Liver (tissue), 9 donors: ENCODE data around the gene GRM3. TPM values are rescaled to one million over a fixed set of nuclear protein-coding genes. Genes with fewer than 3 reads are reported as not detected.

Source experiments
- DNase-seq: peaks from one replicate; pipeline ENCODE4 v3.0.0-alpha.2; 2017; ENCODE audit warnings: low spot score
- H3K27ac ChIP-seq, 2 donors: one replicate each; pipeline ENCODE4 v1.7.0; 2013; ENCODE audit warnings: inconsistent platforms in 2 of 2, low read length in 2 of 2, control low read depth in 1 of 2, low read depth in 1 of 2, mild to moderate bottlenecking in 1 of 2
- H3K27me3 ChIP-seq, 4 donors: one replicate each; pipeline versions ENCODE4 v1.6.1 to v1.7.0; 2013; ENCODE audit warnings: low read length in 3 of 4, inconsistent platforms in 1 of 4, mild to moderate bottlenecking in 1 of 4, moderate library complexity in 1 of 4; ENCODE audit not compliant: control insufficient read depth in 4 of 4, insufficient read depth in 4 of 4
- H3K36me3 ChIP-seq, 4 donors: one replicate each; pipeline versions ENCODE4 v1.6.1 to v1.7.0; 2013; ENCODE audit warnings: low read length in 3 of 4, mild to moderate bottlenecking in 3 of 4, low read depth in 1 of 4, moderate library complexity in 1 of 4; ENCODE audit not compliant: control insufficient read depth in 4 of 4, insufficient read depth in 3 of 4
- H3K4me1 ChIP-seq, 4 donors: one replicate each; pipeline versions ENCODE4 v1.6.1 to v1.7.0; 2013; ENCODE audit warnings: low read length in 3 of 4, mild to moderate bottlenecking in 3 of 4, moderate library complexity in 1 of 4; ENCODE audit not compliant: control insufficient read depth in 4 of 4, insufficient read depth in 4 of 4
- H3K4me3 ChIP-seq, 3 donors: one replicate each; pipeline versions ENCODE4 v1.6.1 to v1.7.0; 2013; ENCODE audit warnings: low read length in 3 of 3, control low read depth in 1 of 3, low read depth in 1 of 3, mild to moderate bottlenecking in 1 of 3
- H3K9ac ChIP-seq, 2 donors: one replicate each; pipeline ENCODE4 v1.7.0; 2013; ENCODE audit warnings: low read length in 2 of 2, mild to moderate bottlenecking in 2 of 2, moderate library complexity in 2 of 2, control low read depth in 1 of 2, low read depth in 1 of 2
- H3K9me3 ChIP-seq, 4 donors: one replicate each; pipeline versions ENCODE4 v1.6.1 to v1.7.0; 2013; ENCODE audit warnings: low read length in 3 of 4; ENCODE audit not compliant: control insufficient read depth in 4 of 4
- EGR1 ChIP-seq, 2 donors: IDR thresholded peaks; 2 replicates each; pipeline ENCODE4 v1.6.1; 2016 to 2018; ENCODE audit warnings: antibody characterized with exemption in 2 of 2, low read depth in 2 of 2
- FOXA2 ChIP-seq: IDR thresholded peaks from 2 replicates; pipeline ENCODE4 v1.6.1; 2016; ENCODE audit warnings: antibody characterized with exemption
- HNF4A ChIP-seq, 2 donors: conservative IDR thresholded peaks; 2 replicates each; pipeline ENCODE4 v1.6.1; 2016; ENCODE audit warnings: antibody characterized with exemption in 2 of 2, mild to moderate bottlenecking in 2 of 2
- NR2F2 ChIP-seq: IDR thresholded peaks from 2 replicates; pipeline ENCODE4 v1.6.1; 2016; ENCODE audit warnings: antibody characterized with exemption
- SP1 ChIP-seq: IDR thresholded peaks from 2 replicates; pipeline ENCODE4 v1.6.1; 2018; ENCODE audit warnings: antibody characterized with exemption, mild to moderate bottlenecking
- YY1 ChIP-seq: IDR thresholded peaks from 2 replicates; pipeline ENCODE4 v1.6.1; 2016; ENCODE audit warnings: antibody characterized with exemption, mild to moderate bottlenecking
- WGBS: extraction: QIAGEN DNeasy Blood & Tissue Kit; methylation state at CpG from one replicate; pipeline ENCODE4 v1.1.7; 2013; 5-methylcytosine and 5-hydroxymethylcytosine counted together
- polyA plus RNA-seq, 2 donors: library from polyadenylated mRNA; stranded (reverse) in 1 of 2; unstranded in 1 of 2; fragments of 200-250 nt in 1 of 2; fragments of >200 nt in 1 of 2; fragmentation: Nextera tagmentation in 1 of 2; extraction: Ambion mirVana in 1 of 2; gene quantifications; one replicate each; pipeline versions ENCODE4 v1.2.1 to v1.2.3, GENCODE V29; 2013 to 2015
- total RNA-seq, 2 donors: library from RNA; depleted of rRNA; stranded (reverse); fragments of >200 nt; gene quantifications; one replicate each; pipeline ENCODE4 v1.2.3, GENCODE V29; 2014
- TF ChIP-seq, protein P1 (sequence below): IDR thresholded peaks from 2 replicates; pipeline ENCODE4 v1.6.1; 2016; ENCODE audit warnings: antibody characterized with exemption
- TF ChIP-seq, protein P2 (sequence below): IDR thresholded peaks from 2 replicates; pipeline ENCODE4 v1.6.1; 2016; ENCODE audit warnings: antibody characterized with exemption
- TF ChIP-seq, protein P3 (sequence below): IDR thresholded peaks from 2 replicates; pipeline ENCODE4 v1.6.1; 2016; ENCODE audit warnings: antibody characterized with exemption
- TF ChIP-seq, protein P4 (sequence below): IDR thresholded peaks from 2 replicates; pipeline ENCODE4 v1.6.1; 2016; ENCODE audit warnings: antibody characterized with exemption, mild to moderate bottlenecking
- TF ChIP-seq, protein P5 (sequence below): fragments of 150-350 bp; IDR thresholded peaks from 2 replicates; pipeline ENCODE4 v1.5.1; 2017; ENCODE audit warnings: improper control_type of control experiment, low read depth, low read length; ENCODE audit not compliant: missing input control
- donor health status: healthy.
- donor health status: healthy.
- donor health status: healthy.
- donor health status: healthy.
- donor health status: healthy.

GRM3 gene
- total and polyA plus RNA-seq, 4 donors = 0.08 to 0.09 TPM; not detected in 2

DNA sequence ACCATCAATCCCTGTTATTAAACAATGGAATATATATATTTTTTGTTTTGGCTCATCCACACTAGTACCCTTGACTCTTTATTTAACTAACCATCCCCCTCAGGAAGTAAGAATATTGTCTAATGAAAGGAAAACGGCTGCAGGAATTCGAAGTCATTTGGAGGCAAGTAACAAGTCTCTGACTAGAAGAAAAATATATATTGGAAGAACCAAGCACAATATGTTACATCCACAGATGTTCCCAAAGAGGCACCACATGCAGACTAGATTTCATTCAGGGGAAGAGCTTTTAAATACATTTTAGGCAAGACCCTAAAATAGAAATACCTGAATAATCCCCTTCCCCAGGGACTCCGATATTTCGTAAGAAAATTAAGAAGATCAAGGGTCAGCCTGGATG, 104.5 kb downstream of the GRM3 start:
- Histone ChIP-seq H3K9ac (no peak overlapping the region), H3K27me3 (no peaks in the 10 kb centered on the region), H3K9me3 (no peaks in the 10 kb centered on the region), H3K4me3 (no peak overlapping the region), H3K27ac (no peak overlapping the region), H3K4me1 (no peaks in the 10 kb centered on the region), H3K36me3 (no peaks in the 10 kb centered on the region)
- TF ChIP-seq EGR1 (IDR thresholded peaks at IDR 0.05; ENCODE audit: low read depth in 2 of 2) (no peak), SP1 (no peak)
- DNase-seq = no peak
- 68% methylated on average over 4 of the region's 4 CpGs for WGBS

DNA sequence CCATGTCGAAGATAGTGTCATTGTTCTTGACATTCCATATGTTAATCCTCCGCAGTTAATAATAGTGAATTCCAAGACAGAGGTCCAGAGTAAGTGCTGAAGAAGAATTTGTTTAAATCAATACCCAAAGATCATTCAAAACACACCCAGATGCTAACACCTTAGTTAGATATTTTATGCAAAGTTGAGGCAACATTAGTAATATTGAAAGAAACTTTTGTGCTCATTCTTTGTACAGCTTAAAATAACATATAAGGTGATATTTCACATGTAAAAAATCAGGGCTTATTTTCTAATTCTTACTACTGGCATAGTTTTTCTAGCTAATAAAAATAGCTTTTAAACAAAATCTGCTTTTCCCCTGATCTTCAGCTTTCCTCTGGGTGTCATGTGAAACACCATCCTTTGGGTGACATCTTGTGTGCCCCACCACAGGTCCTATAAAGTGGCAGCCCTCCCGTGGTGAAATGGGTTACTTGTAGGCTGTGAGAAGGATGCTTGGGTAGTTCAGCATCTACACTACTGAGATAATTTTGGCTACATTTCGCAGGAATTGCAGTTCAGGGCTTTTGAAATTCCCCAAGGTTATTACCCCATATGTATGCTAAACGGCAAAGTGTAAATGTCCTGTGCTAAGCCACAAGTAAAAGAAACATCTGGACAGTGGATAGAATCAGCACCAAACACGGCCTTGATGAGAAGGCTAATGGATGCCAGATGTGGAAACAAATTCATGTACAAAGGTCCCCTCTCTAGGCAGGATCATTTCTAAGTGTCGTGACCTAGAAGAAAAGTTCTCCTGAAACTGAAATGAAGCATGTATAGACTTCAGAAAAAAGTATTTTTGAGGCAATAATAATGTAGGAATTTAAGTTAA, 105.4 kb downstream of the GRM3 start:
- Histone ChIP-seq H3K36me3 (no peaks in the 10 kb centered on the region), H3K27me3 (no peaks in the 10 kb centered on the region), H3K4me3 (no peak overlapping the region), H3K4me1 (no peaks in the 10 kb centered on the region), H3K9ac (no peak overlapping the region), H3K27ac (no peak overlapping the region), H3K9me3 (no peaks in the 10 kb centered on the region)
- TF ChIP-seq SP1 = no peak
- TF ChIP-seq, protein P1, sequence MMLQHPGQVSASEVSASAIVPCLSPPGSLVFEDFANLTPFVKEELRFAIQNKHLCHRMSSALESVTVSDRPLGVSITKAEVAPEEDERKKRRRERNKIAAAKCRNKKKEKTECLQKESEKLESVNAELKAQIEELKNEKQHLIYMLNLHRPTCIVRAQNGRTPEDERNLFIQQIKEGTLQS = no peak
- TF ChIP-seq, protein P2, sequence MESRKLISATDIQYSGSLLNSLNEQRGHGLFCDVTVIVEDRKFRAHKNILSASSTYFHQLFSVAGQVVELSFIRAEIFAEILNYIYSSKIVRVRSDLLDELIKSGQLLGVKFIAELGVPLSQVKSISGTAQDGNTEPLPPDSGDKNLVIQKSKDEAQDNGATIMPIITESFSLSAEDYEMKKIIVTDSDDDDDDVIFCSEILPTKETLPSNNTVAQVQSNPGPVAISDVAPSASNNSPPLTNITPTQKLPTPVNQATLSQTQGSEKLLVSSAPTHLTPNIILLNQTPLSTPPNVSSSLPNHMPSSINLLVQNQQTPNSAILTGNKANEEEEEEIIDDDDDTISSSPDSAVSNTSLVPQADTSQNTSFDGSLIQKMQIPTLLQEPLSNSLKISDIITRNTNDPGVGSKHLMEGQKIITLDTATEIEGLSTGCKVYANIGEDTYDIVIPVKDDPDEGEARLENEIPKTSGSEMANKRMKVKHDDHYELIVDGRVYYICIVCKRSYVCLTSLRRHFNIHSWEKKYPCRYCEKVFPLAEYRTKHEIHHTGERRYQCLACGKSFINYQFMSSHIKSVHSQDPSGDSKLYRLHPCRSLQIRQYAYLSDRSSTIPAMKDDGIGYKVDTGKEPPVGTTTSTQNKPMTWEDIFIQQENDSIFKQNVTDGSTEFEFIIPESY = no peak
- TF ChIP-seq NR2F2 = no peak
- TF ChIP-seq, protein P3, sequence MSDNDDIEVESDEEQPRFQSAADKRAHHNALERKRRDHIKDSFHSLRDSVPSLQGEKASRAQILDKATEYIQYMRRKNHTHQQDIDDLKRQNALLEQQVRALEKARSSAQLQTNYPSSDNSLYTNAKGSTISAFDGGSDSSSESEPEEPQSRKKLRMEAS = no peak
- TF ChIP-seq HNF4A (conservative IDR thresholded peaks at IDR 0.05) = no peak
- no peak for TF ChIP-seq YY1
- TF ChIP-seq, protein P4, sequence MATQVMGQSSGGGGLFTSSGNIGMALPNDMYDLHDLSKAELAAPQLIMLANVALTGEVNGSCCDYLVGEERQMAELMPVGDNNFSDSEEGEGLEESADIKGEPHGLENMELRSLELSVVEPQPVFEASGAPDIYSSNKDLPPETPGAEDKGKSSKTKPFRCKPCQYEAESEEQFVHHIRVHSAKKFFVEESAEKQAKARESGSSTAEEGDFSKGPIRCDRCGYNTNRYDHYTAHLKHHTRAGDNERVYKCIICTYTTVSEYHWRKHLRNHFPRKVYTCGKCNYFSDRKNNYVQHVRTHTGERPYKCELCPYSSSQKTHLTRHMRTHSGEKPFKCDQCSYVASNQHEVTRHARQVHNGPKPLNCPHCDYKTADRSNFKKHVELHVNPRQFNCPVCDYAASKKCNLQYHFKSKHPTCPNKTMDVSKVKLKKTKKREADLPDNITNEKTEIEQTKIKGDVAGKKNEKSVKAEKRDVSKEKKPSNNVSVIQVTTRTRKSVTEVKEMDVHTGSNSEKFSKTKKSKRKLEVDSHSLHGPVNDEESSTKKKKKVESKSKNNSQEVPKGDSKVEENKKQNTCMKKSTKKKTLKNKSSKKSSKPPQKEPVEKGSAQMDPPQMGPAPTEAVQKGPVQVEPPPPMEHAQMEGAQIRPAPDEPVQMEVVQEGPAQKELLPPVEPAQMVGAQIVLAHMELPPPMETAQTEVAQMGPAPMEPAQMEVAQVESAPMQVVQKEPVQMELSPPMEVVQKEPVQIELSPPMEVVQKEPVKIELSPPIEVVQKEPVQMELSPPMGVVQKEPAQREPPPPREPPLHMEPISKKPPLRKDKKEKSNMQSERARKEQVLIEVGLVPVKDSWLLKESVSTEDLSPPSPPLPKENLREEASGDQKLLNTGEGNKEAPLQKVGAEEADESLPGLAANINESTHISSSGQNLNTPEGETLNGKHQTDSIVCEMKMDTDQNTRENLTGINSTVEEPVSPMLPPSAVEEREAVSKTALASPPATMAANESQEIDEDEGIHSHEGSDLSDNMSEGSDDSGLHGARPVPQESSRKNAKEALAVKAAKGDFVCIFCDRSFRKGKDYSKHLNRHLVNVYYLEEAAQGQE = no peak
- TF ChIP-seq, protein P5, sequence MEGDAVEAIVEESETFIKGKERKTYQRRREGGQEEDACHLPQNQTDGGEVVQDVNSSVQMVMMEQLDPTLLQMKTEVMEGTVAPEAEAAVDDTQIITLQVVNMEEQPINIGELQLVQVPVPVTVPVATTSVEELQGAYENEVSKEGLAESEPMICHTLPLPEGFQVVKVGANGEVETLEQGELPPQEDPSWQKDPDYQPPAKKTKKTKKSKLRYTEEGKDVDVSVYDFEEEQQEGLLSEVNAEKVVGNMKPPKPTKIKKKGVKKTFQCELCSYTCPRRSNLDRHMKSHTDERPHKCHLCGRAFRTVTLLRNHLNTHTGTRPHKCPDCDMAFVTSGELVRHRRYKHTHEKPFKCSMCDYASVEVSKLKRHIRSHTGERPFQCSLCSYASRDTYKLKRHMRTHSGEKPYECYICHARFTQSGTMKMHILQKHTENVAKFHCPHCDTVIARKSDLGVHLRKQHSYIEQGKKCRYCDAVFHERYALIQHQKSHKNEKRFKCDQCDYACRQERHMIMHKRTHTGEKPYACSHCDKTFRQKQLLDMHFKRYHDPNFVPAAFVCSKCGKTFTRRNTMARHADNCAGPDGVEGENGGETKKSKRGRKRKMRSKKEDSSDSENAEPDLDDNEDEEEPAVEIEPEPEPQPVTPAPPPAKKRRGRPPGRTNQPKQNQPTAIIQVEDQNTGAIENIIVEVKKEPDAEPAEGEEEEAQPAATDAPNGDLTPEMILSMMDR = no peak
- TF ChIP-seq FOXA2 = no peak
- WGBS = 61% methylated on average over 7 of the region's 7 CpGs
- DNase-seq = no peak
